HCT116 (cell line): ENCODE data around the gene ABHD3. TPM values are rescaled to one million over a fixed set of nuclear protein-coding genes. Genes with fewer than 3 reads are reported as not detected.
A peak's percentile ranks its signal among the peaks of the same experiment; 100 is the strongest.

Experiments
- CBX3 ChIP-seq: IDR thresholded peaks from 2 replicates; pipeline ENCODE4 v1.6.1; 2012; ENCODE audit warnings: low read depth
- EGR1 ChIP-seq: IDR thresholded peaks from 2 replicates; pipeline ENCODE4 v1.6.1; 2012; ENCODE audit warnings: low read depth
- ELF1 ChIP-seq: IDR thresholded peaks from 2 replicates; pipeline ENCODE4 v1.6.1; 2012; ENCODE audit warnings: low read depth, borderline replicate concordance
- FOSL1 ChIP-seq: IDR thresholded peaks from 2 replicates; pipeline ENCODE4 v1.6.1; 2012; ENCODE audit warnings: low read depth
- POLR2A ChIP-seq: IDR thresholded peaks from 2 replicates; pipeline ENCODE4 v1.7.0; 2011; ENCODE audit warnings: borderline replicate concordance; ENCODE audit not compliant: insufficient read depth, insufficient read length; ENCODE audit errors: extremely low read depth
- RAD21 ChIP-seq: IDR thresholded peaks from 2 replicates; pipeline ENCODE4 v1.6.1; 2012; ENCODE audit warnings: low read depth, mild to moderate bottlenecking
- REST ChIP-seq: IDR thresholded peaks from 2 replicates; pipeline ENCODE4 v1.6.1; 2012; ENCODE audit warnings: low read depth
- SP1 ChIP-seq: IDR thresholded peaks from 2 replicates; pipeline ENCODE4 v1.6.1; 2012; ENCODE audit warnings: low read depth
- ZBTB33 ChIP-seq: IDR thresholded peaks from 2 replicates; pipeline ENCODE4 v1.6.1; 2011; ENCODE audit warnings: mild to moderate bottlenecking, low read length, moderate library complexity; ENCODE audit not compliant: insufficient replicate concordance; ENCODE audit errors: extremely low read depth
- ZFX ChIP-seq: fragments of 450-650 bp; IDR thresholded peaks from 2 replicates; pipeline ENCODE4 v1.6.1; 2017
- ZNF274 ChIP-seq: fragments of 200-500 bp; sonication (Bioruptor generic); IDR thresholded peaks from 2 replicates; pipeline ENCODE4 v1.6.1; 2014; ENCODE audit warnings: mild to moderate bottlenecking, low read depth, low read length, inconsistent platforms
- total RNA-seq: library from RNA; stranded (reverse); gene quantifications from one replicate; pipeline ENCODE4 v1.2.1, GENCODE V29; 2021; ENCODE audit not compliant: unreplicated experiment

Gene ABHD3
- total RNA-seq, 1 experiment from 2014 or later = 29.9 TPM

GRCh38 chr18:21740538-21741311 lies 36.2 kb upstream of the ABHD3 start, which contains the start of gene MIB1 (continued):
- TF ChIP-seq ZBTB33 (no peak), RAD21 (no peak), ELF1 (no peak), ZNF274 (no peak), REST (no peak), SP1 (peak; percentile 48), FOSL1 (no peak), ZFX (no peak; the same call in 1 of the 2 replicates), CBX3 (no peak), POLR2A (peak; percentile 67), EGR1 (peak; percentile 78)
